GM15510 (cell line): ENCODE measurements around the gene FXYD5.

ENCODE experiments used
- POLR2A ChIP-seq: IDR thresholded peaks from 3 replicates; pipeline ENCODE4 v1.6.1; 2011; ENCODE audit warnings: borderline replicate concordance; ENCODE audit not compliant: insufficient read length; ENCODE audit errors: extremely low read depth

FXYD5 gene

DNA sequence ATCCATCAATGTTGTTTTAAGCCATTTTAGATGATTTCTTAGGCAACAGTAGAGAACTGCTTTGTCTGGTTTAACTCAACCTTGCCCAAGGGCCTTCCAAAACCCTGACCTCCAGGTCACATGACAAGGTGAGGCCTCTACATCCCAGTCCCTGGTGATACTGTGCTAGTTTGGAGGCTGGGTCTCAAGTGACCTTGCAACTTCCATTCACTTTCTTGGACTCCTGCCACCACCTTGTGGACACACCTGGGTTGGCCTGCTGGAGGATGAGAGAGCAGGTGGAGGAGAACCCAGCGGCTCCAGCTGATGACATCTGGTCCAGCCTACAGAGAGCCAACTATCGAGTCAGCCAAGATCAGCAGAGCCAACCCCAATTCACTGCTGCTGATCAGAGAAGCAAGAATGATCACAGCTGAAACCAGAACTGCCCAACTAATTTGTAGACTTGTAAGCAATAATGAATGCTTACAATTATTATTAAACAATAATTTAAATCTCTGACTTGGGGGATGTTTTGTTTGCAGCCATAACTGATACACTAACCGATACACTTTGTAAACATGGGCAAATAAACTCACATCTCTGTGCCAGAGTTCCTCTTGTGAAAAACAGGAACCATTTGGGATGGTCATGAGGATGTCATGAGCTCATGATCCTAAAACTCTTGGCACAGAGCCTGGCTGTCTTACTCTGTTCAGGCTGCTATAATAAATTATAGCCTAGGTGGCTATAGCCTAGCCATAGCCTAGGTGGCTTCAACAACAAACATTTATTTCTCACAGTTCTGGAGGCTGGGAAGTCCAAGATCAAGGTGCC, 62.5 kb downstream of the FXYD5 start:
- no peak for TF ChIP-seq POLR2A

DNA sequence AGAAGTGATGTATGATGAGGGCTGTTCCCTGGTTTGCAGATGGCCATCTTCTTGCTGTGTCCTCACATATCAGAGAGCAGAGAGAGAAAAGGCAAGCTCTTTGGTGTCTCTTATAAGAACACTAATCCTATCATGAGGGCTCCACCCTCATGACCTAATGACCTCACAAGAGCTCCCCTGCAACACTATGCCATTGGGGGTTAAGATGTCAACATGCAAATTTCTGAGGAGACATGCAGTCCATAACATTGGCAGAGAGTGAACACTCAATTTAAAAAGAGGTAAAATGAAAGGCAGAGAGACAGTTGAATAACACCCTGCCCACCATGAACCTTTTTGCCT, 63.1 kb downstream of the FXYD5 start:
- TF ChIP-seq POLR2A, result no peak

DNA sequence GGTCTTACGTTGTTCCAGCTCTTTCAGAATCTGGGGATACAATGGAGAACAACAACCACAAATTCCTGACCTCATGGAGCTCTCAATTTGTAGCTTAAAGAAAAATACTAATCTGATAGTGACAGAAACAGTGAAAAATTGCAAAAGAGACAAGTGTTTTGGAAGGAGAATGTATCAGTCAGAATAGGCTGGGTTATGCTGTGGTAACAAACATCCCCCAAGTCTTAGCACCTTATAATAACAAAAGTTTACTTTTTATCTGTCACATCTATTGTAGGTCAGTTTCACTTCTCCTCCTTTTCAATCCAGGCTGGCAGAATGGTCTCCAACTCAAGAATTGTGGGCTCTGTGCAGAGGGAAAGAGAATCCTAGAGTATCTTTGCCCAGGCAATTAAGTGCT, 64.5 kb downstream of the FXYD5 start:
- no peak for TF ChIP-seq POLR2A
